Ovary (tissue), 3 donors: ENCODE data around the gene MRPL24.

Experiments
- CTCF ChIP-seq, 3 donors: fragments of 450-650 bp in 2 of 3; fragments of 200-600 bp in 1 of 3; IDR thresholded peaks; one replicate each; pipeline versions ENCODE4 v1.5.1 to v1.8.0; 2016 to 2022; ENCODE audit warnings: antibody characterized with exemption in 3 of 3, mild to moderate bottlenecking in 1 of 3
- EP300 ChIP-seq: sonication (generic); formaldehyde crosslinking; IDR thresholded peaks from one replicate; pipeline ENCODE4 v1.6.1; 2017; ENCODE audit warnings: antibody characterized with exemption
- POLR2A ChIP-seq: fragments of 450-650 bp; IDR thresholded peaks from one replicate; pipeline ENCODE4 v1.6.1; 2017; ENCODE audit warnings: antibody characterized with exemption, mild to moderate bottlenecking, moderate library complexity
- donor health status: DM: no; HTN: no; CAD: no.

GRCh38 chr1:156760092-156760795 lies 19.4 kb upstream of the MRPL24 start:
- TF ChIP-seq CTCF (IDR thresholded peaks at IDR 0.05) (no peak), POLR2A (no peak), EP300 (no peak)
